HG03469 (cell line): ENCODE measurements around the gene CD8B2.
"Not testable (repeated sequence)": the region's sequence is repeated elsewhere in the genome, so short reads cannot be mapped to it uniquely, and the experiment has no call there.

Experiments used
- ATAC-seq: cut with Tn5 transposase; IDR thresholded peaks from one replicate; pipeline ENCODE4 v1.9.1; 2021; ENCODE audit warnings: mild to moderate bottlenecking, moderate library complexity, moderate number of reproducible peaks; ENCODE audit not compliant: unreplicated experiment

The CD8B2 gene

GRCh38 chr2:106486551-106487385 is at the start of gene CD8B2:
Gene CD8B2 (plus strand): TSS chr2:106487364. CDS start chr2:106487427, 63 bp downstream.
- ATAC-seq = not testable (repeated sequence)

DNA sequence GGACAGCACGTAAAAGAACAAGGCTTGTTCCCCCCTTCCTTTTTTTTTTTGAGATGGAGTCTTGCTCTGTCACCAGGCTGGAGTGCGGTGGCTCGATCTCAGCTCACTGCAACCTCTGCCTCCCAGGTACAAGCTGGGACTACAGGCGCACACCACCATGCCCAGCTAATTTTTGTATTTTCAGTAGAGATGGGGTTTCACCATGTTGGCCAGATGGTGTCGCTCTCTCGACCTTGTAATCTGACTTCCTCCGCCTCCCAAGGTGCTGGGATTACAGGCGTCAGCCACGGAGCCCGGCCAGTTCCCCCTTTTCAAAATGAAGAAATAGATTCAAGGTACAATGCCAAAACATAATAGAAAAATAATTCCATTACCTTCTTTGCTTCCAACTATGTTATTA is 25.3 kb upstream of the CD8B2 start:
- not testable (repeated sequence) for ATAC-seq

DNA sequence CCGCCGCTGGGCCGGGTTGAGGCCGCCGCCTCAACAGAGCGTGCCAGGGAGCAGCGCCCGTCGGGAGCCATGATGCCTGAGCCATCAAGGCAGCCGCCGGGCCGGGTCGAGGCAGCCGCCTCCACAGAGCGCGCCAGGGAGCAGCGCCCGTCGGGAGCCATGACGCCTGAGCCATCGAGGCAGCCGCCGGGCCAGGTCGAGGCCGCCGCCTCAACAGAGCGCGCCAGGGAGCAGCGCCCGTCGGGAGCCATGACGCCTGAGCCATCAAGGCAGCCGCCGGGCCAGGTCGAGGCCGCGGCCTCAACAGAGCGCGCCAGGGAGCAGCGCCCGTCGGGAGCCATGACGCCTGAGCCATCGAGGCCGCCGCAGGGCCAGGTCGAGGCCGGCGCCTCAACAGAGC is 19.6 kb upstream of the CD8B2 start:
- ATAC-seq = not testable (repeated sequence)

DNA sequence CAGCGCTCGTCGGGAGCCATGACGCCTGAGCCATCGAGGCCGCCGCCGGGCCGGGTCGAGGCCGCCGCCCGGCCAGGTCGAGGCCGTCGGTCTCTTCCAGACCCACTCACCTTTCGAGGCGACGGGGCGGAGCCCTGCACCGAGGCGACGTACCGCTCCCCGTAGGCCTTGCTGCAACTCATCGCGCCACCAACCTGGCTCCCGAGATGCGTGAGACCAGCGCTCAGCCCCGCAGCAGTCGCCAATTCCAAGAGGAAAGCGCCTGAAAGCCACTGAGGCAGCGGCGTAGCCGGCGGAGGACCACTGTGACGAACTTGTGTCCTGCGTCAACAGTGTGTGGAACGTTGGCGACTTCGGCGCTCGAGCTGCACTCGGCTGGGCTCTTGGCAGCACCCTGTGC is 19.1 kb upstream of the CD8B2 start, which contains the start of gene RGPD3:
Gene RGPD3 (minus strand): TSS at position 307 of the 400 bp plus-strand sequence. CDS start 125 bp downstream, at position 182.
- ATAC-seq = not testable (repeated sequence)

GRCh38 chr2:106470658-106471057 is 16.5 kb upstream of the CD8B2 start:
- not testable (repeated sequence) for ATAC-seq

- not testable (repeated sequence) for ATAC-seq
Measured at GRCh38 chr2:106477647-106478046, 9.5 kb upstream of the CD8B2 start.

- ATAC-seq = not testable (repeated sequence)
Measured at GRCh38 chr2:106479563-106479962, 7.6 kb upstream of the CD8B2 start.

- not testable (repeated sequence) for ATAC-seq
Measured at GRCh38 chr2:106487386-106488191, 425 bp downstream of the CD8B2 start.

- ATAC-seq = not testable (repeated sequence)
Measured at GRCh38 chr2:106489701-106490100, 2.5 kb downstream of the CD8B2 start.

DNA sequence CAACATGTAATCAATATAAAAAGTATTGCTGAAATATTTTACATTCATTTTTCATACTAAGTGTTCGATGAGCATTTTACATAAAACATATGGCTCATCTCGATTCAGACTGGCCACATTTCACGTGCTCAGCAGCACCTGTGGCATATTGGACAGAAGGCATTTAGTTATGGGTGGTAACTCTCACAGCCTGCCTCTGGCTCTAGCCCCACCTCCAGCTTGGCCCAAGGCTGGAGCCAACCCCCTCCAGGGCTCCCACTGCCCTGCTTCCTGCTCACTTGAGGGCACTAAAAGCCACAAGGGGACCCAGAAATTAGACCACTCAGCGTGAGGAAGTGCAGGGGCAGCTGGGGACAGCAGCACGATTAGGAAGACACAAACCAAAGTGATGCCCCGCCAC is 5.2 kb downstream of the CD8B2 start:
- not testable (repeated sequence) for ATAC-seq

- ATAC-seq = not testable (repeated sequence)
Measured at GRCh38 chr2:106492913-106493312, 5.7 kb downstream of the CD8B2 start.

- not testable (repeated sequence) for ATAC-seq
Measured at GRCh38 chr2:106498549-106498948, 11.4 kb downstream of the CD8B2 start.

DNA sequence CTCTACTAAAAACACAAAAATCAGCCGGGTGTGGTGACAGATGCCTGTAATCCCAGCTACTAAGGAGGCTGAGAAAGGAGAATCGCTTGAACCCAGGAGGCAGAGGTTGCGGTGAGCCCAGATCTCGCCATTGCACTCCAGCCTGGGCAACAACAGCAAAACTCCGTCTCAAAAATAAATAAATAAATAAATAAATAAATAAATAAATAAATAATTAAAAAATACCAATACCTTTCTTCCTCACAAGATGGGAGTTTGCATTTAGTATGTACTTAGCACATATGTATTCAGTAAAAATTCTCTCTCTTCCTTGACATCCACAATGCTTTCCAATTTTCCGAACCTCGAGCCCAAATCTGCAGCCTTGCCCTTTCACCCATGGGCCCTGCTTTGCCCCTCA is 13.2 kb downstream of the CD8B2 start:
- ATAC-seq = not testable (repeated sequence)

- not testable (repeated sequence) for ATAC-seq
Measured at GRCh38 chr2:106502351-106502750, 15.2 kb downstream of the CD8B2 start.

- ATAC-seq = not testable (repeated sequence)
Measured at GRCh38 chr2:106504192-106504591, 17.0 kb downstream of the CD8B2 start.

- ATAC-seq = not testable (repeated sequence)
Measured at GRCh38 chr2:106504787-106505186, 17.6 kb downstream of the CD8B2 start.

- not testable (repeated sequence) for ATAC-seq
Measured at GRCh38 chr2:106506002-106506687, 19.0 kb downstream of the CD8B2 start.

DNA sequence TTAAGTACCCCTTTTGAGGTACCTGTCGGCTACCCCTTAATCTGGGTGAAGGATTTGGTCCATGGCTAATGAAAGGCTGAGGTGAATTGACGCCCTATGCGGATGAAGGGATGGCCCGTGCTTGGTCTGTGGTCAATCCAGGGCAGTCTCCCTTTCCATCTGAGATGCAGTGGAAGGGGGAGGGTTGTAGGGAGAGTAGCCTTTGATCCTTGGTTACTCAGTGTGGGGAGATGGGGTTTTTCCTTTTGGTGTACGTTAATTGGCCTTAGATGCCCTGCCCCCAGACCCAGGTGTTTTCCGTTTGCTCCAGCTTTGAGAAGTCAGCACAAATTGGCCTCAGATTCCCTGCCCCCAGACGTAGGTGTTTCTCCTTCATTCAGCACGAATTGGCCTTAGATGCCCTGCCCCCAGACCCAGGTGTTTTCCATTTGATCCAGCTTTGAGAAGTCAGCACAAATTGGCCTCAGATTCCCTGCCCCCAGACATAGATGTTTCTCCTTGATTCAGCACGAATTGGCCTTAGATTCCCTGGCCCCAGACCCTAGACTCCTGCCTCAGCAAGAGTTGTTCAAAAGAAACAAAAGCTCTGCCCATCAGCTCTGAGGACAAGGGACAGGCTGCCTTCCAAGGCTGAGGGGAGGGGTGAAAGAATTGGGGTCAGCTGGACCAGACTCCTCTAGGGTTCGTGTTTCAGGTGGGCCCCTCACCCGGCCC is 21.7 kb downstream of the CD8B2 start:
- ATAC-seq = not testable (repeated sequence)

DNA sequence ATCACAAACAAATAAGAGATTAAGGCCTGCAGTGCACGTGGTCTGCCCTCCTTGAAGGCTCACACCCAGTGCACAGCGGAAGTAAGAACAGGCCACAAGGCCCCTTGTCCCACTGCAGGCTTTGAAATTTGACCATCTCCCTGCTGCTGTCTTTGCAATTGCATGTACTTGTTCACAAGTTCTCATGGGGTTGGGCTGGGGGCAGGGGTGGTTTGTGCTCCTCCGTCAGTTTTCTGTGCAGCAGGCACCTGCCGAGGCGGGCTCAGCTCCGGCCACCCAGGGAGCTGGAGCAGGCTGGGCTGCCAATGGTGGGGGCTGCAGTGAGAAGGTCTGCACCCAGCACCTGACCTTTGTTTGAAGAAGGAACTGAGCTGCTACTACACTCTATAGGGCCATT is 22.2 kb downstream of the CD8B2 start:
- ATAC-seq = not testable (repeated sequence)

GRCh38 chr2:106510791-106511190 is 23.6 kb downstream of the CD8B2 start:
- ATAC-seq = not testable (repeated sequence)
